GM19351 (cell line): ENCODE measurements around the gene CDKN2D.
A peak's percentile ranks its signal among the peaks of the same experiment; 100 is the strongest.
"Not testable (repeated sequence)": the region's sequence is repeated elsewhere in the genome, so short reads cannot be mapped to it uniquely, and the experiment has no call there.

ENCODE experiments used
- ATAC-seq: cut with Tn5 transposase; IDR thresholded peaks from one replicate; pipeline ENCODE4 v1.9.1; 2021; ENCODE audit warnings: mild to moderate bottlenecking, moderate library complexity; ENCODE audit not compliant: unreplicated experiment

CDKN2D gene

DNA sequence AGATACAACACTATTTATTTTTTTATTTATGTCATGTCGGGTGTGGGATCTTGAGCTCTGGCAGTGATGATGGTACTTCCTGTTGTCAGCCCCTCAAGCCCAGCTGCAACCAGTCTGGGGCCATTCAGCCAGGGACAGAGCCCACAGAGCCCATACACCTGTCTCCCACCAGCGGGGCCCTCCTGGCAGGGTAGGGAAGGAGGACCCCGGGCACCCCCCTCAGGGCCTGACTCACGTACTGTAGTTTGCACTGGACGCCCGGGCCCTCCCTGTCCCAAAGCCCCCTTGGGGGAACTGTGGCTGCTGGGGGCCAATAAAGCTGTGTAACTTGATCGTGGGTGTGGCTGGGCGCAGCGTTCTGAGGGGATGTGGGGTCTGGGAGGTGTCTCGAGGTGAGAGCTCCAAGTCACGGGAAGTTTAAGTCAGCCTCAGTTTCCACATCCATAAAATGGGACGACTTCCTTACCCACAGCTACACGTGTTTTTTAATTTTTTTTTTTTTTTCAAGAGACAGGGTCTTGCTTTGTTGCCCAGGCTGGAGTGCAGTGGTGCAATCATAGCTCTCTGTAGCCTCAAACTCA is 15.6 kb downstream of the CDKN2D start:
- ATAC-seq: no peak

DNA sequence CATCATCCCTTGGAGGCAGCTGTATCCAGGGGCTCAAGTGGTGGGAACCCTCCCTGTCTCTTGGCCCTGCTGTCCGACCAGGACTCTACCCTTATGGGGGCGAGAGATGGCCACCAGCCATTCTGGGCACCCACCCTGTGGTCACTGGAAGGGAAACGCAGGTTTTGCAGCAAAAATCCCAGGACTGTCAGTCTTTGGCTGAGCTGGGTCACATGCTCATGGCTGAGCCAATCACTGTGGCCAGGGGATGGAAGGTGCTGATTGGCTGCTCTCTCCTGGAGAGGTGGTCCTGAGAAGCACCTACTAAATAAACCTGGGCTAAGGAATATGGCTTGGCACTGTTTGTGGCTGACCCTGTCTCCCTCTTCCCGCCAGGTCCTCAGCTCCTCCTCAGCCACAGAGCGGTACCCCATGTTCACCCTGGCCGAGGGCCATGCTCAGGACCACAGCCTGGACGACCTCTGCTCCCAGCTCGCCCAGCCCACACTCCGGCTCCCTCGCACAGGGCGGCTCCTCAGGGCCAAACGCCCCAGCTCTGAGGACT is 16.2 kb downstream of the CDKN2D start:
- ATAC-seq: no peak

DNA sequence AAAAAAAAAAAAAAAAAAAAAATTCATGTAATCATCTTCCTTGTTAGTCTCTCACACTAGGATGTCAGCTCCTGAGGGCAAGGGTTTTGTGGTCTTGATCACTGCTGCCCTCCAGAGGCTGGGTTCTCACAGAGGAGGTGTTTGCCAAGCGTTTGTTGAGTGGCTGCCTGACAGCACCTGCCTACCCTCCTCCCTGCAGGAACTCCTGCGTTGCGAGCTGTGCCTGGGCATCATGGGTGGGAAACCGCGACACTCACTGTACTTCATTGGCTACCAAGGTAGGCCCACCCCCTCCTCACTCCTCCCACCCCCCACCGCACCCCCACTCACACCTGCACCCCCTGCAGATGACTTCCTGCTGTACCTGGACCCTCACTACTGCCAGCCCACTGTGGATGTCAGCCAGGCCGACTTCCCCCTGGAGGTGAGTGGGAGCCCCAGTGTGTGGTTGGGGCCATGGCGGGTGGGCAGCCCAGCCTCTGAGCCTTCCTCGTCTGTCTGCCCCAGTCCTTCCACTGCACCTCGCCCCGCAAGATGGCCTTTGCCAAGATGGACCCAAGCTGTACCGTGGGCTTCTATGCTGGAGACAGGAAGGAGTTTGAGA is 17.0 kb downstream of the CDKN2D start:
- no peak for ATAC-seq

DNA sequence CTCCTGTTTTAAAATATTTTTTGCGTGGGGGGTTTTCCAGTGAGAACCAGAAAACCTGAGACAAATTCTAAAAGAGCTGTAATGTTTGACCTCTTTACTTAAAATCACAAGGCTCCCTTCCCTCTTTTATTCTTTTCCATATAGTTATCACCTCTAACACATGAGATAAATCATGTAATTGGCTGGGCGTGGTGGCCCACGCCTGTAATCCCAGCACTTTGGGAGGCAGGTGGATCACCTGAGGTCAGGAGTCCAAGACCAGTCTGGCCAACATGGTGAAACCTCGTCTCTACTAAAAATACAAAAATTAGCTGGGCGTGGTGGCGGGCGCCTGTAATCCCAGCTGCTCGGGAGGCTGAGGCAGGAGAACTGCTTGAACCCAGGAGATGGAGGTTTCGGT is 17.8 kb downstream of the CDKN2D start:
- ATAC-seq: not testable (repeated sequence)

- no peak for ATAC-seq
These were observed 18.4 kb downstream of the CDKN2D start for GRCh38 chr19:10550336-10550735.

GRCh38 chr19:10549733-10550132 is 19.0 kb downstream of the CDKN2D start:
- ATAC-seq: no peak

DNA sequence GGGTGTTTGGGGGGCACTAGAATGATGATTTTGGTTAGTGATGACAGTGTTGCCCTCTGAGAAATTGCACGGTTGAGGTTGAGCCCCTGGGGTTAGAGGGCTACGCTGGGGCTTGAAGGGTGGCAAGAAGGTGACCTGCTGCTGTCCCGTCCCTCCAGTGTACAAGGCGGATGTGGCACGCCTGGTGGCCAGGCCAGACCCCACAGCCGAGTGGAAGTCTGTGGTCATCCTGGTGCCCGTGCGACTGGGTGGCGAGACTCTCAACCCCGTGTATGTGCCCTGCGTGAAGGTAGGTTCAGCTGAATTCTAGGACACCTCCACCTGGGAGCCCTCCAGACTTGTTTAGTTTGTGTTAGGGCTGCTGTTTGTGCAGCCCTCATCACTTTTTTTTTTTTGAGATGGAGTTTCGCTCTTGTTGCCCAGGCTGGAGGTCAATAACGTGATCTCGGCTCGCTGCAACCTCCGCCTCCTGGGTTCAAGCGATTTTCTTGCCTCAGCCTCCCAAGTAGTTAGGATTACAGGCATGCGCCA is 20.0 kb downstream of the CDKN2D start:
- no peak for ATAC-seq

GRCh38 chr19:10546817-10547216 is 22.0 kb downstream of the CDKN2D start:
- ATAC-seq: no peak

DNA sequence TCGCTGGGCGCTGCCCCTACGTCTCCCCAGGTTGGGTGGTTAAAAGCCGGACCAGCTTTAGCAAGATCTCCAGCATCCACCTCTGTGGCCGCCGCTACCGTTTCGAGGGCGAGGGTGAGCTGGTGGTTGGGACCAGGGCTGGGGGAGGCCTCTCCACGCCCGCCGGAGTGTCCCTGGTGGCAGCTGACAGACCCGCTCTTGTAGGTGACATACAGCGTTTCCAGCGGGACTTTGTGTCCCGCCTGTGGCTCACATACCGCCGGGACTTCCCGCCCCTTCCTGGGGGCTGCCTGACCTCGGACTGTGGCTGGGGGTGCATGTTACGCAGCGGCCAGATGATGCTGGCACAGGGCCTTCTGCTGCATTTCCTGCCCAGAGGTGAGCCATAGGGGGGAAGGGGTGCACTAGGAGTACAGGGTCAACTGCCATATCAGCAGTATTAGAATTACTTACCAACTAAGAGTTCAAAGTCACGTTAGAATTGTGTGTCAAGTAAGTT is 24.0 kb downstream of the CDKN2D start:
- ATAC-seq: no peak

DNA sequence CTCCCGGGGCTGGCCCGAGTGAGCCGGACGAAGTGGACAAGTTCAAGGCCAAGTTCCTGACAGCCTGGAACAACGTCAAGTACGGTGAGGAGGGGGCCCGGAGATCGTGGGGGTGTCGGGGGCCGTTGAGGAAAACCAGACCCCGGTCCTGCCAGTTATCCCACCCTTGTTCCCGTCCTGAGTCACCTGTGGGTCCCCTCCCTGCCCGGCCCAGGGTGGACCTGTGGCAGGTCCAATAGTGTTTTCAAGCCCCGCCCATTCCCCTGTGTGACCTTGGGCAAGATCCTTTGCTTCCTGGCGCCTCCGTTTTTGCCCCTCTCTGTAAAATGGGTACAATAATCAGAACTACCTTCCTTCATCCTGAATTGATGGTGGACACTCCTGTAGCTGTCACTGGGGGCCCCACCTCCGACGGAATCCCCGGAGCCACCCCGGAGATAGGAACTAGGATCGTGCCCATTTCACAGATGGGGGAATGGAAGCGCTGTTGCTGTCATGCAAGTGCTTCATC is 24.5 kb downstream of the CDKN2D start:
- no peak for ATAC-seq

- ATAC-seq: peak; percentile 63
These were observed 25.1 kb downstream of the CDKN2D start, which contains the start of gene ATG4D for GRCh38 chr19:10543420-10544241. Gene ATG4D (plus strand): TSS chr19:10543904. CDS start chr19:10544091, 187 bp downstream.

- ATAC-seq: no peak
These were observed 25.7 kb downstream of the CDKN2D start for GRCh38 chr19:10543059-10543419.

DNA sequence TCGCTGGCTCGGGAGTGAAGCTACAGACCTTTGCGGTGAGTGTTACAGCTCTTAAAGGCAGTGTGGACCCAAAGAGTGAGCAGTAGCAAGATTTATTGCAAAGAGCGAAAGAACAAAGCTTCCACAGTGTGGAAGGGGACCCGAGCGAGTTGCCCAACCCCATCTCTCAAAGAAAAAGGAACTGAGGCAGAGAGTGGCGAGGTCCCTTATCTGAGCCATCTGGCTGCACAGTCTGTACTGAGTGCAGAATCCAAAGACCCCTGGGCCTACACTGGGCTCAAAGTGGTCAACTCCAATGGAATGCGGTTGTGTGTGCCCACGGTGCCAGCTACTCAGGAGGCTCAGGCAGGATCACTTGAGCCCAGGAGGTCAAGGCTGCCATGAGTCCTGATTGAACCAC is 29.8 kb downstream of the CDKN2D start:
- ATAC-seq: not testable (repeated sequence)

DNA sequence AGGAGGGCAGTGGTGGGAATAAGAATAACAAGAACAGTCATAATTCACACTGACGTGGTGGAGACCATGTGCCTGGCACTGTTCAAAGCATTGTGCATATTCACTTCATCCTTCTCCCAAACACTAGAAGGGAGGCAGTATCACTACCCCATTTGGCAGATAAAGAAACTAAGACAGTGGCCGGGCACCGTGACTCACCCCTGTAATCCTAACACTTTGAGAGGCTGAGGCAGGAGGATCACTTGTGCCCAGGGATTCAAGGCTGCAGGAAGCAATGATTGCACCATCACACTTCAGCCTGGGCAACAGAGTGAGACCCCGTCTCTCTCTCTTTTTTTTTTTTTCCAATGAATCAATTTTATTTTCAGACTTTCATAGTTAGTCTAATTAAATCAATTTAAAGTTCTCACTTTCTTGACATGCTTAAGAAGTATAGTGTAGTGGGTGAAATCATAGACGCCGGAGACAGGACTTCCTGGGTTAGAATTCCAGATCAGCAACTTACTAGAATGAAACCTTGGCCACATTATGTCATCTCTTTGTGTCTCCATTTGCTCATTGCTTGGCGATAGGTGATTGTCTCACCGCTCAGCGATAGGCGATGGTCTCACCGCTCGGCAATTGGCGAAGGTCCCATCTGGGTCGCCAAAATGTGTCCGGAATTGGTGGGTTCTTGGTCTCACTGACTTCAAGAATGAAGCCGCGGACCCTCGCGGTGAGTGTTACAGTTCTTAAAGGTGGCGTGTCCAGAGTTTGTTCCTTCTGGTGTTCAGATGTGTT is 30.4 kb downstream of the CDKN2D start:
- no peak for ATAC-seq

DNA sequence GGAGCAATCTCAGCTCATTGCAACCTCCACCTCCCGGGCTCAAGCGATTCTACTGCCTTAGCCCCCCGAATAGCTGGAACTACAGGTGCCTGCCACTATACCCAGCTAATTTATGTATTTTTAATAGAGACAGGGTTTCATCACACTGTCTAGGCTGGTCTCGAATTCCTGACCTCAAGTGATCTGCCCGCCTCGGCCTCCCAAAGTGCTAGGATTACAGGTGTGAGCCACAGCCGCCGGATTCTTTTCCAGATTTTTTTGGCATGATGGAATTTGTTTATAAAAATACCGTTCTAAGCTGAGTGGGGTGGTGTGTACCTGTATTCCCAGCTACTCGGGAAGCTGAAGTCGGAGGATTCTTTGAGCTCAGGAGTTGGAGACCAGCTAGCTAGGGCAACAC is 31.1 kb downstream of the CDKN2D start:
- no peak for ATAC-seq

DNA sequence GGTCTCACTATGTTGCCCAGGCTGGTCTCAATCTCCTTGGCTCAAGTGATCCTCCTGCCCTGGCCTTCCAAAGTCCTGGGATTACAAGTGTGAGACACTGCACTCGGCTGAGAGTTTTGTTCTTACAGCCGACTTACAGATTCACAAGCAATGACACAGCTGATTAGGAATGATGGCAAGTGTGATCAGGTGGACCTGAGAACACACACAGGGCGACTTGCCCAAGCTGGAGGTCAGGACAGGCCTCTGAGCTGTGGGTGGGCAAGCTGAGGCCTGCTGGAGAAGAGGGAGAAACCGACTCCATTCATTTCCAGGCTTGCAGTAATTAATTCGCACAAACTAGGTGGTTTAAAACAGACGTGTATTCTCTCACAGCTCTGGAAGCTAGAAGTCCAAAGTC is 33.2 kb downstream of the CDKN2D start:
- no peak for ATAC-seq

- no peak for ATAC-seq
These were observed 35.0 kb downstream of the CDKN2D start for GRCh38 chr19:10533646-10534386.

DNA sequence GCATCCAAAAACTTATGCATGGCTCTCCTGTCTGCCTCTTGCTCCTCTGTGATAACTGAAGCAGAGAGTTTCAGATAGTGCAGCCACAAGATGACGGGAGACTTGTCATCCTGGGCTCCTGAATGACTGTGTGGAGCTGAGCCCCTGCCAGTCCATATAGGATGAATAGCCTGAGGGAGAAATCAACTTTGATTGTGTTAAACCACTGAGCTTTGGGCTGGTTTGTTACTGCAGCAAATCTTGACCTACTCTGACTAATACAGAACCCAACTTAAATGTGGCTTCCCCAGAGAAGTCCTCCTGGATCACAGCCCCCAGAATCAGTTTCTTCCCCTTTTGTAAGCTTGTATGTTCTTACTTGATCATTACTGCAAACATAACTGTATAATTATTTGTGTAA is 36.3 kb downstream of the CDKN2D start:
- no peak for ATAC-seq

DNA sequence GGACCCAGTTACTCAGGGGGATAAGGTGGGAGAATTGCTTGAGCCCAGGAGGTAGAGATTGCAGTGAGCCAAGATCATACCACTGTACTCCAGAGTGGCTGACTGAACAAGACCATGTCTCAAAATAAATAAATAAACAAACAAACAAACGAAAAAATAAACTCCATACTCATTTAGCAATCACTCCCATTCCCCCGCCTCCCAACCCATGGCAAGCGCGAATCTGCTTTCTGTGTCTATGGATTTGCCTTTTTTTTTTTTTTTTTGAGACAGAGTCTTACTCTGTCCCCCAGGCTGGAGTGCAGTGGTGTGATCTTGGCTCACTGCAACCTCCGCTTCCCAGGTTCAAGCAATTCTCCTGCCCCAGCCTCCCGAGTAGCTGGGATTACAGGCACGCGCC is 41.9 kb downstream of the CDKN2D start:
- ATAC-seq: not testable (repeated sequence)

- no peak for ATAC-seq
These were observed 43.1 kb downstream of the CDKN2D start for GRCh38 chr19:10525636-10526035.
